Measurements from ENCODE around the gene NLGN1.

The NLGN1 gene

DNA sequence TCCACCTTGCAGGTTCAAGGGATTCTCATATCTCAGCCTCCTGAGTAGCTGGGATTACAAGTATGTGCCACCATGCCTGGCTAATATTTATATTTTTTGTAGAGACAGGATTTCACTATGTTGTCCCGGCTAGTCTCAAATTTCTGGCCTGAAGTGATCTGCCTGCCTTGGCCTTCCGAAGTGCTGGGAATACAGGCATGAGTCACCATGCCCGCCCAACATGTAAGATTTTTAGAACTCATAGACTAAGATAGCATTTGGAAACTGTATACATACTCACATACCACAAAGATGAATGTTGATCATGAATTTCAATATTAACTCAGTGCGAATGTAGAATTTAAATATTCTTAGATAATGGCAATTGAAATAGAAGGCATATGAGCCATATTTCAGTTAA is 718.9 kb downstream of the NLGN1 start:
- no peak for DNase-seq

DNA sequence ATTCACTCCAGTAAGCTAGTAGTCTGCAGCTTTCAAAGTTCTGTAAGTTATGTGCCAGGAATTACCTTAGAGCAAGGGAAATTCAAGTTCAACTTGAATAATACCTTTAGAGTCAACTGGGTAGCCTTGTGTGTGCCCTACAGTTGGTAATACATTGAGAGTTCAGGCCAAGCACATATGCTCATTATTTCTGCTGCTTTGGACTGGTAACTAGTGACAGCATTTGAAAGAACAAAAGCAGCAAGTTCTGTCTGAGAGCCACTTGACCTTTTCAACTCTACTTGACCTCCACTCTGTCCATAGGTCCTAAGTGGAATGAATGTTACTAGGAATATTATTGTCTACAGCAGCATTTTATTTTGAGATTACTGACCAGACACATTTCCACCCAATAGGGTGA is 723.5 kb downstream of the NLGN1 start:
- DNase-seq = no peak

DNA sequence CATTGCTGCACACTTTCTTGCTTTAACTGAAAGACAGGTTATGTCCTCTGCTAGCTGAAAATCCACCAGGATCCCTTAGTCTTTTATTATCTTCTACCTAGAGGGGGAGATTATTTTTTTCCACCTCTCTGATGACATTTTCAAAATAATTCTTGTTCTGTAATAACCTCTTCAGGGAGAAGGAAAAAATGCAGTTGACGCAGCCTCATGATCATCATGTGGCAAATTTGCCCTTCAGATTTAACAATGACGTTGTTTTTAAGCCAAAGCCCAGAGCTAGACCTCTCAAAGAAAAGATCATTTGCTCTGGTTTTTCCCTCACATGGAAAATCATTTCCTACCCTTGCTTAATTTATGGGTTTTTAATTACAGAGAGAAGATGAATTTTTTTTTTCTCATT is 724.9 kb downstream of the NLGN1 start:
- no peak for DNase-seq

DNA sequence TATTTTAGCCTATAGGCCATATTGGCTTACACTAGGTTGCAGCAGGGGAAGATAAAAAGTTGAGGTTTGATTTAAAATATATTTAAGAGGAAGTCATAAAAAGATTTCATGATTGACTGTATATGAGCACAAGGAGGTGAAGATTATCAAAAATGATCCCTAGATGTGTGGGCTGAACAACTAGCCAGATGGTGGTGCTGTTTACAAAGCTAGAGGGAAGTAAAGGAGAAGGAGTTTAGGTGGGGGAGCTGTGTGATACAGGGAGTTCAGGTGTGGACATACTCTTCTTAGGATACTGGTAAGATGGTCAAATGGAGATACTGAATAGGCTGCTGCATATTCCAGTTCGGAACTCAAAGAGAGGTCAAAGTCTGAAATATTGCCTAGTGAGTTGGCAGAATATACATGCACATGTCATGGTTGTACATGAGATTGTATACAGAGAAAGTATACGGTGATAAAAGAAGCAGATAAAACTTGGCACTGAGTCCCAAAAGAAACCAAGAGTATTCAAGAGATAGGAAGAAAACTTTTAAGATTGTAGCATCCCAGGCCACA is 727.8 kb downstream of the NLGN1 start:
- no peak for DNase-seq

DNA sequence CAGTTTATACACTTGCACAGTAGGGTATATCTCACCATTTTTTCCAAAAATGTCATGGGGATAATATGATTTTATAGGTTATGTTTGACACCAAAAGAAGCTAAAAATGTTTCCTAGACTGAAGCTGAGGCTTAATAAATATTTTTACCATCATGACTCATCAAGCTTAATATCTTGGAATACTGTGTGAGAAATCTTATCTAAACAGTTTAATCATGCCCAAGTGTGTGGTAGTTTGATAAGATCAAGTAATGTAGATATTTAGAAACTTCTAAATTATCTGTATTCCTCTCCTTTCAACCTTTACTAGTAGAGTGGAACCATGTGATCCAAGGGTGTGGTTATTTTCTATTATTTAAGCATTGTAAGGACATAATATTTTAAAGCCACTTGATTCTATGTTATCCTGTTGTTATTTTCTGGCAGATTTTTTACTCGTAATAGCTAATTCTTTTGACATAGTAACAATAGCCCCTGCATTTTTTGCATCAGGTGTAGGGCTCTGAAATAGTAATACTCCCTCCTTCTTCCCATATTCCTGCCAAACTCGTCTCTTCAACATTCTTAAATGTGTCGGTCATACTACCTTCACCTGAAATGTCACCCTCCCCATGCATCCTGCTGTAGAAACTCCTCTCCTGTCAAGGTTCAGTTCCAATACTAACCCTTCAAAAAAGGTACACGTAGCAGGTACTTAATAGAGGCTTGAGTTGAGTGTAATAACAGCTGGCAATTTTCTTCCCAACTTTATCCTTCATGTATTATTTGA is 729.6 kb downstream of the NLGN1 start:
- DNase-seq = no peak

DNA sequence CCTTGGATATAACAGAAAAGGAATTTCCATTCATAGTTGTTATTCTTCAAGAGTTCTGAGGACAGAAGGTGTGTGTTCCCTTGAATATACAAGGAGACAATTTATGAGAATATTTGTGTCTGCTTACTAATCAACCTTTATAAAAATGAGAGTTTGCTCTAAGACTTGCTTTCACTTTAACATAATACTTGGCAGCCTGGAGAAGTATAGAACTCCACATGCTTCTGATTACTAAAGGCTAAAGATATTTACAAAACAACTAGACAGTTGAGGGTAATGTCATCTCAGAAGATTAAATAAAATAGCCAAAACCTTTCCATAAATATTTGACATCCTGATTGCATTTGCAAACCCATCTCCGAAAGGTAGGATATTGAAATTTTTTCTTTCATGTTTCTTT is 734.5 kb downstream of the NLGN1 start:
- no peak for DNase-seq

DNA sequence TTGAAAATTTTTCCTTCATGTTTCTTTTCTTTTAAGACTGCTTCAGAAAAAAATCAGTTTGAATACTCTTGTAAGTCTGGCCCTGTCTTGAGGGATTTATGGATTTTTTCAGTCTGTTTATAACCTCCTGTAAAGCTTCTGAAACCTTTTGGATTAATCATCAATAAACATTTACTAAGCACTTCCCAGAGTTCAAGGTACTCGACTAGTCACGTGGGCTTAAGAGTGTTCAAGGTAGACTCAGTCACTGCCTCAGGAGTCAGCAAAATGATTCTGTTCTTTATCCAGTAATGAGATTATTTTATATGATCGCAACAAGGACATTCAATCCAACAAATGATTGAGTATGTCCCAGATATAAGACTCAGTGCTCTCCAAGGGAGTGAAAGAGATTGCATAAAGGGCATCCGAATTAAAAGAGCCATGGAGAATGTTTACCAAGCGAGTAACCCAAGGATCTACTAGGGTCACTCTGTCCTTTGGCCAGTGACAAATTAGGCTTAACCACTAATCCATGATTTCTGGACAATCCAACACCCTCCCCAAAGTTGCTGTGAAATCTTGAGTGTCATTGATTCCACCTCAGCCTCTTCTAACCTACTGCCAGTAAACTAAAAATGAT is 735.0 kb downstream of the NLGN1 start:
- no peak for DNase-seq

DNA sequence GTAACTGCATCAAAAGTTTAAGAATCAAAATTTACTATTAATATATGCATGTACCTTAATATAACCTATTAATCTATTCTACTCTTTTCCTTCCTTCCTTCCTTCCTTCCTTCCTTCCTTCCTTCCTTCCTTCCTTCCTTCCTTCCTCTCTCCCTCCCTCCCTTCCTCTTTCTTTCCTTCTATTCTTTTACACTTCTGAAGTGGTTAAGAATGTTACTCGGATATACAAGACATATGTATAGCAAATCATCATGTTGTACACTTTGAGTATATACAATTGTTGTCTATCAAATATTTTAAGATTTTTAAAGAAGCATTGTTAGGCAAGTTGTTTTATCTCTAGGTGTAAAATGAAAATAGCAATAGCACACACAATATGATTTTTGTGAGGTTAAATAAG is 748.5 kb downstream of the NLGN1 start:
- no peak for DNase-seq

DNA sequence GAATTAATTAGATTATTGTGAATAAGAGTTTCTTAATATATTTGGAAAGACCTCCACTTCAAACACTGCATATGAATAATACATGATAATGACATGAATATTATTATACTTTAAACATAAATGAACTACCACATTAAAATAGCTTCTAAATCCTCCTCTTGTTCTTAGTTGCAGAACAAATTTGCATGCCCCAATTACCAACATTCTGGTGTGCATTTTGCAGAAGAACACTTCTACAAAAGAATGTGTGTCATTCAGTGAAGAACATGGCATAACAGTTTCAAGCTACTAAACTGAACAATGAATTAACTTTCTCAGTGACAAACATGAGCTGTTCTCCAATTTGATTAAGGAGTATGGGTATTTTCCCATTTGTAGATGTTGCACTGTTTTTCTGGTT is 750.3 kb downstream of the NLGN1 start:
- no peak for DNase-seq

DNA sequence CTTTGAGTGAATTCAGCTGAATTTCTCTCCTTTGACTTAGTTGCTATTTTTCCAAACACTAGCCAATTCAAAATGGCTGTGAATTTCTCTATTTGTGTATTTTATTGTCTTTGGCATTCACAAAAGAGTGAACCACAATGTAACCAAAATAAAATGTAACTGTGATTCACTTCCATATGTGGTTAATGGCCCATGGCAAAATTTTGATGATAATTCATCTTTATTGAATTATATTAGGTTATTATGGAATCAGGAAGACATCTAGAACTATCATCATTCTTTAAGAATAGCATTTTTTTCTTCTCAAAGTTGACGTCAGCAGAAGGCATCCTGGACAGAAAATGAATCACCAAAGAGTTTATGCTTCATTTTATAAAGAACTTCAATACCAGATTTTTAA is 756.3 kb downstream of the NLGN1 start:
- no peak for DNase-seq

DNA sequence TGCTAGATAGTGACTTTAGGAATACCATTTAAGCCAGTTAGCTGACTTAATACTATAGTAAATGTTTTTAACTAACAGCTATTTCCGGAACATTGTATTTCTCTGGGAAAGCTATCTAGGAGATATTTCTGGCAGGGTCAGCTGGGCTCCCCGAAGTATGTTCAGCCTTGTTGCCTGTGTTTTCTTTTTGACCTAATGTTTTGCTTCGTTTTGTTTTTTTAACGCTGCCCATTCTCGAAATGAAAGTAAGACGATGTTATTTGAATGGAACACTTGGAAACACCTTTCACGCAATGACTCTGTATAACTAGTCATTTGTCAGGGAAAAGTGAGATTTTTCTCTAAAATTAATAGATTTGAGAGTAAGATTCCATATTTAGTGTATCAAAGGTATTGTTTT is 758.7 kb downstream of the NLGN1 start:
- no peak for DNase-seq

DNA sequence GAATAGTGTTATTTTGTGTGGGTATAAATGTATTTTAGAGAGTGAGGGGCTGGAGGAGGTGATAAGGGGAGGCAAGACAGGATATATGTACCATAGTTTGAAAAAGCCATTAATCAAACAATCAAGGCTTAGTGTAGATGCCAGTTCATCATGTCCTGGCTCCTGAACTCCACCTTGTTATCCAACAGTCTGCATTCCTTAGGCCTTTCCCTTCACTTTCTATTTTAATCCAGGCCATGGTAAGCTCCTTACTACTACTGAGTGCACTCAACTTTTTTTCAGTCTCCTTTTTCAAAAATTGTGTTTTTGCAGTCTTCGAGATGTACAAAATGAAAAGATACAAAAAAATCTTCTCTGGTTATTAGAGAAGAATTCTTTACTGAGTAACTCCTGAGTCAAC is 761.1 kb downstream of the NLGN1 start:
- DNase-seq = no peak

DNA sequence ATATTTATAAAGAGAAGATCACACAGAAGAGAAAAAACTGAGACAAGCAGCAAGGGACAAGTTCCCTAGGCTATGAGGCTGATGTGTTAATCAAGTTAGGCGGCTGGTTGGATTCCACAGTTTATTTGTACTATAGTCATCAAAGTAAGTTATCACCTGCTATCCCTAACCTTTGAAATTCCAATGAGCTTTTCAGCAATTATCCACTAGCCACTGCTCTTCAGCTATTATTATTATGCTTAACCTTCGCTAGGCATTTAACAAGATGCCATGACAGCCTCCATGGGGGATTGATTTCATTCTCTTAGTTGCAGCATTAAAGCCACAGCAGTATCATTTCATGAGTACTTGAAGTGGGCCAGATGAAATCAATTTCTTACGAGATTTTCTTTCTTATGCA is 762.1 kb downstream of the NLGN1 start:
- no peak for DNase-seq

DNA sequence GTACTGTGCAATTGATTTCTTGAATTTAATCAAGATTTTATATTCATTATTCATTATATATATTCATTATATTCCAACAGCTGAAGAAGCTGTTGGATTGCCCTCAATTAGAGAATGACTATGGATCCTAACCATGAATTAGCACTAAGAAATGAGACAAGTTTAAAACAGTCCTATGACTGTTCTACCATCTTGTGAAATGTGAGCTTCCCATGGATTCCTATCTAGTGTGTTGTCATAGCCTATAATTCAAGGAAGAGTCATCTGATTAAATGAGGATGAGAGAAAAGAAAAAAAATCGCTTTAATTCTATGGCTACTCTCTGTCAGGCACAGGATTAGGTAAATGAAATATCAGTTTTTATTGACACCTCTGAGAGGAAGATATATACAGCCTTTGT is 765.0 kb downstream of the NLGN1 start:
- DNase-seq = no peak

DNA sequence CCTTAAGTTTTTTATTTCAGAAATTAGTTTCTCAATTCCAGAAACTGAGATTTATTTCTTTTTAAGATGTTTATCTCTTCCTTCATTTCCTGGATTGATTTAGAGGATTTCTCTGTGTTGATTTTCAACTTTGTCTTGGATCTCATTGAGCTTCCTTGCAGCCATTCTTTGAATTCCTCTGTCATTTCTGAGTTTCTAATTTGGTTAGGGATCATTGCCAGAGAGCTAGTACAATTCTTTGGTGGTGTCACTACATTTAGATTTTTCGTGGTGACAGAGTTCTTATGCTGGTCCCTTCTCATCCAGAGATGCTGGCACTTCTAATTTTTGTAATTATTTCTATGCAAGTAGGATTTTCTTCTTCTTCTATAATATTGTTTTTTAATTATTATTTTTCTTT is 770.5 kb downstream of the NLGN1 start:
- DNase-seq = no peak

DNA sequence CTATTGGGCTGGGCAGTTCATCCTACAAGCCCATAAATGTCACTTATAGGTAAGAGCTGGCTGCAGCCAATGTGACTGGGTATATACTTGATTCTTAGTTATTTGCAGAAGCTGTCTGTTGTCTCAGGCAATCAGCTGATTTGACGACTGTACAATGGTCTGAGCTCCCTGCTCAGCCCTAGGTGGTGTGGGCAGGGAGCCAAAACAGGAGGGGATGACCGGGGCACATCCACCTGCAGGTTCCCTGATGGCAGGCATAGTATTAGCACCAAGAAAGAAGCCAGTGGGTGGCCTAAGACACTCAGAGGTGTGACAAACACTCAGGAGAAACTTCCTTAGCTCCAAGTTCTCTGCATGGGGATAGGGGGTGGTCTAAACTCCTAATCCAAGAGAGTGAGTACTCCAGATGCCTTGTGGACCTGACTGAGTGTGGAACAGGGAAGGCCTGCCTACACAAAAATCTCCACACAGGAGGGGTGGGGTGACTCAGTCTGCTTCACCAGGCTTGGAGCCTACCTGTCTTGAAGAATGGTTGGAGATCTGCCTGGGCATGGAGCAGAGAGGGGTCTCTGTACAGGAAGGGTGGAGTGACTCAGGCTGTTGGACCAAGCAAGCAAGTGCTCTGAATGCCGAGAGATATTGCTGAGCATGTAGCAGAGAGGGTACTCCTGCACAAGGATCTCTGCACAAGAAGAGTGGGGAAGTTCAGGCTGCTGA is 771.2 kb downstream of the NLGN1 start:
- DNase-seq = no peak

DNA sequence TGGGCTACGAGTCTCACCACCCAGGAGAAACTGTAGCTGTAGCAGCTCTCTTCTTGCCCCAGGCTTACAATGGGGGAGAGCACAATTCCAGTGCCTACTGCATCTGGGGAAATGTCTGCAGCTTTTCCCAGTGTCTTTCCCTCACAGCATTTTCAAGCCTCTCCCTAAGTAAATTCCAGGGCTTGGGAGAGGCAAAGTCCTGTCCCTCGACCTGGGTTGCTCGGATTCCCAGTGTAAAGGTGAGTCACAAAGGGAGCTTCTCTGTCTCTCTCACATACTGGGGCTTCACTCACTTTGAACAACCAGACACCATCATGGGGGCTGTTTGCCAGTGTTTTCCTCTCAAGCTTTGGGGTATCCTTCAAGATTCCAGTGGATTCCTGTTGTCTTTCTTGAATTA is 772.2 kb downstream of the NLGN1 start:
- DNase-seq = no peak

DNA sequence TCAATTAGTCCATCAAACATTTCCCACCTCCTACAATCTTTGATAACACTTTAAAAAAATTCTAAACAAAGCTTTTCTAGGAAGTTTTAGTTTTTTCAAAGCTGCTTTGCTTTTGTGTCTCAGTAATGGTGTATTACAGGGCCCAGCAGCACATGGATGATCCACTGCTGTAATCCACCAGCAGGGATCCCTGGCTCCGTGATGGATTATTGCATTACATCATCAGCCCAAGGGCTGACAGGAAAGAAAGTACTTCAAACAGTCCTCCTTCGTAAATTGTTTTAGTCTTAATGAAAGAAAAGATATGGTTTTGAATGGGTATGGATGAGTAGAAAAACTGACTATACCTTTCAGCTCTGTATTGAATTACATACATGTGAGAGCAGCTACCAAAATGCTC is 772.7 kb downstream of the NLGN1 start:
- DNase-seq = no peak

DNA sequence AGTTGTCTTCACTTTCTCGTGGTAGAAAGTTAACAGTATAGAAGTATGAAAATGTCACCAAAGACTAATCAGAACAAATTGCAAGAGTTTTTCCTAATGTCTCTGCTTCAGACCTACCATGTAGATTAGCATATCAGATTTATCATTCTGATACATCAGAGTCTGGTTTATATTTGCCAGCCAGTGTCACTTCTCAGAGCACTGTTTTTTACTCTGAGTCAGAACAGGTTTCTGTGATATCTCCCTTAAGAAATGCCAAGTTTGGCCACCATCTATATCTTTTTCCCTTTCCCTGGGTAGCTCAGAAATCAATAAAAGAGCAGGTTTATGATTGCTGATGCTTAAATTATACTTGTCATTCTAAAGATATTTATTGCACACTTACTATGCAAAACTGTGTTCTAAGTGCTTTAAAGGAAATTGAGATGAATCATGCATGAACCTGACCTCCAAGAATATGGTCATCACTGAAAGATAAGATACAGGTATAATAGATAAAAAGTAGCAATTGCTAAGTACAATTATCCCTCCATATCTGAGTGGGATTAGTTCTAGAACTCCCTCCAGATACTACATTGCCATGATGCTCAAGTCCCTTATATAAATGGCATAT is 788.9 kb downstream of the NLGN1 start:
- no peak for DNase-seq

DNA sequence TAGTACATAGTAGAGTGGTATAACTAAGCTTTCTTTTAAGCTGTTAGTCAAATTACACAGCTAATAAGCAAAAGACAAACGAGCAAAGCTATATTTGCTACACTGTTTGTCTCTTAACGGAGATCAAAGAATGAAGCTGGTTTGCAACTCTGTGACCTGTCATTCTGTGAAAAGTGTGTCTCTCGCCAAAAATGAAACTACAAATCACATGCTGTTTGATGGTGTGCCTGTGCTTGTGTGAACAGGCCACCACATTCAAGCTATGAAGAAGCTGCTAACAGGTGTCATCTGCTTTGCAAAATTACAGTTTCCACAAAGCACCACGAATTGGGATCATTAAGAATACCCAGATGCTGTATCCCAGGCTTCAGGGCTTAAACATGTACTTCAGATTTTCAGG is 793.8 kb downstream of the NLGN1 start:
- DNase-seq = no peak

DNA sequence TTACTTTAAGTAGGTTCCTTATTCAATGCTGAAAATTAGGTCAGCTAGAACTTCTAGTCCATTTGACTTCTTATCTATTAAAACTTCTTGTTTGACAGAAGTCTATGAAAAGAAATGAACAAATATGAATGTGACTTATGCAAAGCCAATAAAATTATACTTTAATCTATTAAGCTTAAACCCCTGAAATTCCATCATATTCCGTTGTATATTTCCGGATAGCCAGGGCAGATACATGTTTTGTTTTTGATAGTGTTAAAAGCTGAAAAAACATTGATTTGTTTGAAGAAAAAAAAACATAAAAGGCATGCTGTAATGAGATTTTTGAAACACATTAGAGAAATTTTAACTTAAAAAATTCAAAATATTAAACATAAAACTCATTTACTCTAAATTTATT is 794.4 kb downstream of the NLGN1 start:
- DNase-seq = no peak

DNA sequence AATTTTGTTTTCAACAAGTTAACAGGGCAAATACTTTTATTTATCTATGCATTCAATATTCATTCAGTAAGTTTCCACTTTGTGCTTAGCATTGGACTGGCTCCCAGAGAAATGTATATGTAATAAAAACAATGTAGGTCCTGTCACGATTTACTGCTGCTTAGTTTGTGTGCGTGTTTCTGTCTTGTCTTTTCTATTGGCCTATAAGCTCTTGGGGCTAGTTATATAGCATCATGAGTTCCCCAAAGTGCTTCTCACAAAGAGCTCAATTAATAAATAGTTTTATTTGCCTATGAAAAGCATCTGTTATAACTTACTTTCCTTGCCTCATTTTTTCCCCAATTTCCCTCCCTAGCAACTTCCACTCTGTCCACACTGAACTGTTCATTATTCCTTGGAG is 794.9 kb downstream of the NLGN1 start:
- no peak for DNase-seq

DNA sequence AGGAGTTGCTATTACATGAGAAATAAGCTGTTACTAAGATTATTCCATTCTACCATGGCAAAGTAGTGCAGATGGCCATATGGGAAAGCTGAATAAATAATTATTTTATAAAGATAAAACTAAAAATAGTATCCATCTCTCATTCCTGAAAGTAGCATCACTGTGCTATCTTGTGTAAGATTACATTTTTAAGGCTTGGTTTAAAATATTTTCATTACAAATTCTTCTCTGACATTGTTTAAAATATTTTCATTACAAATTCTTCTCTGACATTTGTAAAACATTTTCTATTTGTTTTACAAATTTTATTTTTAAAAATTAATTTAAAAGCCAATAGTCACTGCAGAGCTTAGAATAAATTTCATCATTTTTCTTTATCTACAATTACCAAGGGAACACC is 796.1 kb downstream of the NLGN1 start:
- no peak for DNase-seq

DNA sequence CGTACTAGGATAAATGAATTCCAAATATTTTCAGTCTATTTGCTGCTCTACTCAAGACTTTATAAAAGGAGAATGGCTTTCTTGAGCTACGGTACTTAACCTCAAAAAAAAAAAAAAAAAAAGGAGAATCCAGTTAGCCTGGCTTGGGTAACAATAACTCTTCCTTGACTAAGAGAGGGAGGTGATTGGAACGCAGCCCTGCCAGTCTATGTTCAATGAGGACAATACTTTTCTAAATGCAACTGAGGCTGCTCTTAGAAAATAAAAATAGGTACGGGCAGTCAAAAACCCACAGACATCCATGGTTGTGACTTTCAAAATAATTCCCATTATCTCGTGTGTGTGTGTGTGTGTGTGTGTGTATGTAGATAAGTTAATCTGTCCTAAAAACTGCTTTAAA is 799.9 kb downstream of the NLGN1 start:
- no peak for DNase-seq
